Hematopoietic multipotent progenitor cell (in vitro differentiated cells): ENCODE results near the gene RUVBL1. TPM values are rescaled to one million over a fixed set of nuclear protein-coding genes. Genes with fewer than 3 reads are reported as not detected.
"Not testable (repeated sequence)": the region's sequence is repeated elsewhere in the genome, so short reads cannot be mapped to it uniquely, and the experiment has no call there.

Source experiments
- DNase-seq, 3 donors: peaks; one replicate each; pipeline ENCODE4 v3.0.0-alpha.2; 2011 to 2015; ENCODE audit warnings: low read depth in 2 of 3, low spot score in 2 of 3
- total RNA-seq: library from RNA; depleted of rRNA; stranded (reverse); fragments of >200 nt; gene quantifications from one replicate; pipeline ENCODE4 v1.2.3, GENCODE V29; 2012

Gene RUVBL1
- total RNA-seq = 47.9 TPM

GRCh38 chr3:128123538-128124368, at the start of gene RUVBL1:
Gene RUVBL1 (minus strand): TSS chr3:128123812. CDS start chr3:128123724, 88 bp downstream.
- peak; percentile 85 to 98 (median 96) for DNase-seq

- no peak for DNase-seq
Measured at GRCh38 chr3:128173200-128173599, 49.6 kb upstream of the RUVBL1 start.

GRCh38 chr3:128170866-128171516, 47.4 kb upstream of the RUVBL1 start:
- peak in 2 of 3 donors; percentile 53 to 64 for DNase-seq

- no peak for DNase-seq
Measured at GRCh38 chr3:128168836-128169235, 45.2 kb upstream of the RUVBL1 start.

GRCh38 chr3:128167973-128168674, 44.5 kb upstream of the RUVBL1 start:
- no peak for DNase-seq

GRCh38 chr3:128167646-128167972, 44.0 kb upstream of the RUVBL1 start:
- DNase-seq = no peak

- DNase-seq = no peak
Measured at GRCh38 chr3:128166971-128167453, 43.4 kb upstream of the RUVBL1 start.

GRCh38 chr3:128163432-128163831, 39.8 kb upstream of the RUVBL1 start:
- DNase-seq = no peak

GRCh38 chr3:128160661-128161060, 37.0 kb upstream of the RUVBL1 start:
- DNase-seq = no peak

- DNase-seq = no peak
Measured at GRCh38 chr3:128155616-128156360, 32.2 kb upstream of the RUVBL1 start.

GRCh38 chr3:128154354-128154753, 30.7 kb upstream of the RUVBL1 start:
- not testable (repeated sequence) for DNase-seq

GRCh38 chr3:128153156-128154041, 29.8 kb upstream of the RUVBL1 start, which contains the start of gene EEFSEC:
Gene EEFSEC (plus strand): TSS chr3:128153481. CDS start chr3:128153508, 27 bp downstream.
- DNase-seq = peak; percentile 61 to 82 (median 70)

GRCh38 chr3:128152419-128153155, 29.0 kb upstream of the RUVBL1 start:
- DNase-seq = peak in 1 of 3 donors; percentile 89

GRCh38 chr3:128151758-128152274, 28.2 kb upstream of the RUVBL1 start:
- no peak for DNase-seq

GRCh38 chr3:128149650-128150049, 26.0 kb upstream of the RUVBL1 start:
- no peak for DNase-seq

- DNase-seq = no peak
Measured at GRCh38 chr3:128146201-128146600, 22.6 kb upstream of the RUVBL1 start.

- peak in 2 of 3 donors; percentile 59 to 78 for DNase-seq
Measured at GRCh38 chr3:128145279-128145678, 21.7 kb upstream of the RUVBL1 start.

GRCh38 chr3:128144512-128145187, 21.0 kb upstream of the RUVBL1 start:
- DNase-seq = no peak
